ENCODE data around the gene TXNRD2. TPM values are rescaled to one million over a fixed set of nuclear protein-coding genes. Genes with fewer than 3 reads are reported as not detected.
A peak's percentile ranks its signal among the peaks of the same experiment; 100 is the strongest.

TXNRD2 gene
- total RNA-seq, 1 donor from 2014 or later, result 23.5 TPM

DNA sequence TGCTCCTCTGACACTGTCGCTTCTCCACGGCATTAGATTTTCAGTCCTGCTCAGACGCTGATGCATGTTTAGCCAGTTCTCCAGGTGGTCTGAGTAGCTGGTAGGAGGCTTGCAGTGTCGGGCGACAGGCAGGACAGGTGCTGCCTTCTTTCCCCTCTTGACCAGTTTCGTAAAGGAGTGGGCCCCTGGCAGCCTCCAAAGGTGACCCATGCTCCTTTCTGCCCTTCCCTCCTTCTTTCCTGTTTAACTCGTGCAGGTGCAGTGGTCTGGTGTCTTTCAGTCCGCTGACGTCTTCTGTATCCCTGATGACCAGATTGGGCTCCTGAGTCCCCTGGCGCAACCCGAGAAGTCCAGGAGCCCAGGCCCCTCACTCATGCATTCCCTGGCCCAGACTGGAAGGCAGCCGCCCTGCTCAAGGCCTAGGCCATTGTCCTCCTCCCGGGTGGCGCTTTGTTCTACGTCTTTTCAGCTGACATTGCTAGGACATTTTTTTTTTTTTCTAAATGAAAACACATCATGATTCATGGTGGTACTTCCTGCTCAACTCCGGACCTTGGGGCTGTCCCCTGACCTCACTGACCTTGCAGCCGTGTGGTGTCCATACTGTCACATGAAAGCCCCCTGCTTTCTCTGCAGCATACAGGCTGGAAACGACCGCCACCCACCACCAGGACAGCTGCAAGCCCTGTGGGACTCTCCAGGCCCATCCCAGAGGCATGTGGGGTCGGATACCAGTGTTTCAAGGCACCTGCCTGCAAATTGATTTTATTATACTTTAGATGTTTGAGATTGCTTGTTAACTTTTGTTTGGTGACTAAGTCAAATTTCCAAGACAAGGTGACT lies 25.5 kb upstream of the TXNRD2 start:
- no peaks in the 10 kb centered on the region for H3K4me1 Mint-ChIP-seq
- H3K27ac Mint-ChIP-seq, result no peak overlapping the region
- DNase-seq, result no peak
- H3K27me3 Mint-ChIP-seq, result no peaks in the 10 kb centered on the region
- intact Hi-C loops (cut with micrococcal nuclease), result loop anchor here (10.0 kb wide), 1 partner anchor 328 kb away; no protein-coding TSS in a partner anchor
- no peaks in the 10 kb centered on the region for H3K9me3 Mint-ChIP-seq
- no peak overlapping the region for H3K4me3 Mint-ChIP-seq
- peaks cover 11% of the 10 kb centered on the region for H3K36me3 Mint-ChIP-seq (ENCODE audit: low read depth)

GRCh38 chr22:19965771-19966709 lies 24.4 kb upstream of the TXNRD2 start:
- Mint-ChIP-seq H3K4me1 (no peaks in the 10 kb centered on the region), H3K27ac (no peak overlapping the region), H3K36me3 (ENCODE audit: low read depth) (peaks cover 11% of the 10 kb centered on the region), H3K9me3 (no peaks in the 10 kb centered on the region), H3K4me3 (no peak overlapping the region), H3K27me3 (no peaks in the 10 kb centered on the region)
- intact Hi-C loops (cut with micrococcal nuclease), result loop anchor here (10.0 kb wide), 1 partner anchor 329 kb away; no protein-coding TSS in a partner anchor
- DNase-seq, result no peak

DNA sequence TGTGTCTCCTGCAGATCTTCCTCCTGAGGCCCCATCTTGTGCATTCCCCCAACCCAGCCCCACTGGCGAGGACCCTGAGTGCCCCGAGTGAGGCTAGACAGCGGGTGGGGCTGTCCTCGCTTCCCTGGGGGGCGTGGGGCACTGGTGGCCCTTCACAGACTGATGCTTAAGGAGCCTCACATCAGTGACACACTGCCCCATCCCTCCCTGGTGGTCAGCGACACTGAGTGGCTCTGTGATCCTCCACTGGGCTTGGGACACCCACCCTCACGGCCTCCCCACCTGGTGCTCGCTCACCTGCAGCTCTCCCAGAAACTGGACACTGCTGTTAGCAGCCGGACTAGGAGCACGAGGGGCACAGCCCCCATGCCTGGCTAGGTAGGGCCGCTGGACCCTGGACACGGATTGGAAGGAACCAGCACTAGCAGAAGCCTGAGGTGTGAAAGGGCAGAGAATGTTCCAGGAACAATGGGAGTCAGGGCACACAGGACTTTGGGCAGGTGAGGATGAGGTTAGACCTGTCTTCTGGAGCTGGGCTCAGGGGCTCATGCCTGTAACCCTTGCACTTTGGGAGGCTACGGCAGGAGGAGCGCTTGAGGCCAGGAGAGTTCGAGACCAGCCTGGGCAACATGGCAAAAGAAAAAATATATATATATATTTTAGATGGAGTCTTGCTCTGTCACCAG lies 23.2 kb upstream of the TXNRD2 start:
- Mint-ChIP-seq H3K4me3 (no peak overlapping the region), H3K4me1 (peaks cover 2% of the 10 kb centered on the region)

GRCh38 chr22:19963863-19964642 lies 22.4 kb upstream of the TXNRD2 start:
- no peaks in the 10 kb centered on the region for H3K27me3 Mint-ChIP-seq
- H3K9me3 Mint-ChIP-seq, result no peaks in the 10 kb centered on the region
- intact Hi-C loops (cut with micrococcal nuclease), result loop anchor here (10.0 kb wide), 1 partner anchor 331 kb away; no protein-coding TSS in a partner anchor
- H3K27ac Mint-ChIP-seq, result no peak overlapping the region
- peaks cover 11% of the 10 kb centered on the region for H3K36me3 Mint-ChIP-seq (ENCODE audit: low read depth)
- DNase-seq, result no peak
- peaks cover 2% of the 10 kb centered on the region for H3K4me1 Mint-ChIP-seq
- no peak overlapping the region for H3K4me3 Mint-ChIP-seq

More for the DNA sequence above, 23.2 kb upstream of the TXNRD2 start:
- no peak for DNase-seq
- no peaks in the 10 kb centered on the region for H3K9me3 Mint-ChIP-seq
- intact Hi-C loops (cut with micrococcal nuclease), result loop anchor here (10.0 kb wide), 1 partner anchor 330 kb away; no protein-coding TSS in a partner anchor
- H3K27me3 Mint-ChIP-seq, result no peaks in the 10 kb centered on the region
- no peak overlapping the region for H3K27ac Mint-ChIP-seq
- peaks cover 11% of the 10 kb centered on the region for H3K36me3 Mint-ChIP-seq (ENCODE audit: low read depth)

DNA sequence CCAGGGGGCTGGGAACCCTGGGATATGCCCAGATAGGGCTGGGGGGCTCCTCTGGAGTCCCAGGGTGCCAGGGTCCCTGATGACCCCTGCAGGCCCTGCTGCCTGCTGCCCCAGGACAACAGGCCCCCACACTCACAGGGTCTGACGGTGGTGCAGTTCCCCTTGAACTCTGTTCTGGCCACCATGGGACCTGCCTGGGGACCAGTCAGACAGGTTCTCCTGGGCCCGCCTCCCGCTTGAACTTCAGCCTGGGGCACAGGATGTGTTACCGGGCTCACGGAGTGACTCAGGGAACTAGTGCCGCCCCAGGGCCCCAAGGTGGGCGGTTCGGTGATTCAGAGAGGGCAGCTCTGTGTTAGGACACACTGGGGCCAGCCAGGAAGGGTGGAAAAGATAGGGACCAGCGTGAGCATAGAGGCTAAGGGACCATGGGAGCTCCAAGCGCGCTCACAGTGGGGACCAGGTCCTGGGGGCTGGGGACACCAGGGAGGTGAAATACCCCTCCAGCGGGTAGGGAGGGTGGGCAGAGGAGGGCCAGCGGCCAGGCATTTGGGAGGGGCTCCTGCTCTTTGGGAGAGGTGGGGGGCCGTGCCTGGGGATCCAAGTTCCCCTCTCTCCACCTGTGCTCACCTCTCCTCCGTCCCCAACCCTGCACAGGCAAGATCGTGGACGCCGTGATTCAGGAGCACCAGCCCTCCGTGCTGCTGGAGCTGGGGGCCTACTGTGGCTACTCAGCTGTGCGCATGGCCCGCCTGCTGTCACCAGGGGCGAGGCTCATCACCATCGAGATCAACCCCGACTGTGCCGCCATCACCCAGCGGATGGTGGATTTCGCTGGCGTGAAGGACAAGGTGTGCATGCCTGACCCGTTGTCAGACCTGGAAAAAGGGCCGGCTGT lies 21.5 kb upstream of the TXNRD2 start:
- no peak overlapping the region for H3K27ac Mint-ChIP-seq
- H3K9me3 Mint-ChIP-seq, result no peaks in the 10 kb centered on the region
- DNase-seq, result no peak
- H3K36me3 Mint-ChIP-seq (ENCODE audit: low read depth), result peaks cover 11% of the 10 kb centered on the region
- no peaks in the 10 kb centered on the region for H3K27me3 Mint-ChIP-seq
- H3K4me3 Mint-ChIP-seq, result no peak overlapping the region
- intact Hi-C loops (cut with micrococcal nuclease), result loop anchor here (10.0 kb wide), 1 partner anchor 332 kb away; no protein-coding TSS in a partner anchor
- H3K4me1 Mint-ChIP-seq, result peaks cover 2% of the 10 kb centered on the region

DNA sequence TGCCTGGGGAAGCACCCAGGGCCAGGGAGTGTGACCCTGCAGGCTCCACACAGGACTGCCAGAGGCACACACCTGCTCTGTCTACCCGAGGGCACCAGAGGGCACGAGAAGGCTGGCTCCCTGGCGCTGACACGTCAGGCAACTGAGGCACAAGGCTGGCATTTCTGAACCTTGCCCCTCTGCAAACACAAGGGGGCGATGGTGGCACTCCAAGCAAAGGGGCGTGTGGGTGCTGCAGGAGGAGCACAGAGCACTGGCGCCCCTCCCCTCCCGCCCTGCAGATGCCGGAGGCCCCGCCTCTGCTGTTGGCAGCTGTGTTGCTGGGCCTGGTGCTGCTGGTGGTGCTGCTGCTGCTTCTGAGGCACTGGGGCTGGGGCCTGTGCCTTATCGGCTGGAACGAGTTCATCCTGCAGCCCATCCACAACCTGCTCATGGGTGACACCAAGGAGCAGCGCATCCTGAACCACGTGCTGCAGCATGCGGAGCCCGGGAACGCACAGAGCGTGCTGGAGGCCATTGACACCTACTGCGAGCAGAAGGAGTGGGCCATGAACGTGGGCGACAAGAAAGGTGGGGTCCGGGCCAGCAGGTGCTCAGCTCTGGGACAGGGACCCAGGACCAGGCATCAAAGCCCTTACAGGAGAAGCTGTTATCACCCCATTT lies 20.8 kb upstream of the TXNRD2 start:
- Mint-ChIP-seq H3K27ac (no peak overlapping the region), H3K36me3 (ENCODE audit: low read depth) (peaks cover 11% of the 10 kb centered on the region), H3K4me3 (no peak overlapping the region), H3K4me1 (peaks cover 2% of the 10 kb centered on the region), H3K27me3 (no peaks in the 10 kb centered on the region), H3K9me3 (no peaks in the 10 kb centered on the region)
- intact Hi-C loops (cut with micrococcal nuclease), result loop anchor here (10.0 kb wide), 1 partner anchor 332 kb away; no protein-coding TSS in a partner anchor
- peak; percentile 85 for DNase-seq

DNA sequence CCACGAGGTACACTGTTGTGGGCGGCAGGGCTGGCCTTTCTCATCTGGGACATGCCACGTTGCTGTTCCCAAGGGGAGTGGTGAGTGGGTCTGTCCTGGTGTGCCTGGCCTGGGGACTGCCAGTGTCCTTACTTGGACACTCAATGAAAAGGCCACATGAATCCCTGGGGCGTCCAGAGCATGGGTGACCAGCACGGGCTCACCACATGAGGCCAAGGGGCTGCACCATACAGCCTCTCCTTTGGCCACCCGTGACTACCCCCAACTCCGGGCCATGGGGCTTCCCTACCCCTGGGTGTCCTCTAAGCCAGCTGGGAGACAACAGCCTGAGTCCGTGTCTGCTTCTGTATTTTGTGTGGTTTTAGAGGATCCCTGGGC lies 20.2 kb upstream of the TXNRD2 start:
- intact Hi-C loops (cut with micrococcal nuclease), result loop anchor here (10.0 kb wide), 1 partner anchor 333 kb away; no protein-coding TSS in a partner anchor
- DNase-seq, result no peak
- Mint-ChIP-seq H3K4me3 (no peak overlapping the region), H3K27me3 (no peaks in the 10 kb centered on the region), H3K27ac (no peak overlapping the region), H3K4me1 (peaks cover 2% of the 10 kb centered on the region), H3K36me3 (ENCODE audit: low read depth) (peaks cover 6% of the 10 kb centered on the region), H3K9me3 (no peaks in the 10 kb centered on the region)

GRCh38 chr22:19961201-19961580 lies 19.6 kb upstream of the TXNRD2 start:
- intact Hi-C loops (cut with micrococcal nuclease), result loop anchor here (10.0 kb wide), 1 partner anchor 334 kb away; no protein-coding TSS in a partner anchor
- no peak overlapping the region for H3K4me3 Mint-ChIP-seq
- H3K9me3 Mint-ChIP-seq, result no peaks in the 10 kb centered on the region
- DNase-seq, result no peak
- peaks cover 3% of the 10 kb centered on the region for H3K36me3 Mint-ChIP-seq (ENCODE audit: low read depth)
- H3K4me1 Mint-ChIP-seq, result peaks cover 2% of the 10 kb centered on the region
- H3K27me3 Mint-ChIP-seq, result no peaks in the 10 kb centered on the region
- no peak overlapping the region for H3K27ac Mint-ChIP-seq

DNA sequence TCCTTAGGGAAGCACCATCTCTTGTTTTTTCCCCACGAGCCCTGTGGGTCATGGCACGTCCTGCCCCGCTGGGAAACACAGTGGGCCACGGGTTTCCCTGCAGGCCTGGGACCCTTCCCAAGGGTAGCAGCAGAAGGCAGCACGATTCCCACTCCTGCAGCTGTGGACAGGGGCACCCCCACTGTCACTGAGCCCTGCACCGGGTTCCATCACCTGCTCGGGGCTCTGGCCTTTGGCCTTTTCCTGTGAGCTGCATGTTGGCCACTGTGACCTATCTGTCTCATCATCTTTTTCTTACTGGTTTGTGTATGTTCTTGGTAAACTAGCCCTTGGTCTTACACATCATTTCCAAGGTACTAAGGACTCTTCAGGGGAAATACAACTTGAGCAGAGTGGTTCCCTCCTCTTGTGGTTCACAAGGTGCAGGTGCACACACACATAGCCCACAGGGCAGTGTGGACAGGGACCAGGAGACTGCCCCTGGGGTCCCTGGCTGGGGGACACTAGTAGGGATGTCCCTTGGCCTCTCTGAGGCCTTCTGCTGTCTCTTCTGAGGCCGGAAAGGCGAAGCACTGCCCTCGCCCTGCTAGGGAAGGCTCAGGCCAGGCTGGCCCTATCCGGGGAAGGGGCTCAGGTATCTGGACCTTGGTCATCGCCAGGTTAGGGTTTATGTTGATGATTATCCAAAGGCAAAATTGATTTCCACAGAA lies 19.0 kb upstream of the TXNRD2 start:
- Mint-ChIP-seq H3K4me3 (no peak overlapping the region), H3K27me3 (no peaks in the 10 kb centered on the region), H3K4me1 (peaks cover 4% of the 10 kb centered on the region), H3K27ac (peak overlapping the region; percentile 56), H3K36me3 (ENCODE audit: low read depth) (peaks cover 3% of the 10 kb centered on the region), H3K9me3 (no peaks in the 10 kb centered on the region)
- intact Hi-C loops (cut with micrococcal nuclease), result loop anchor here (10.0 kb wide), 1 partner anchor 334 kb away; no protein-coding TSS in a partner anchor
- no peak for DNase-seq

DNA sequence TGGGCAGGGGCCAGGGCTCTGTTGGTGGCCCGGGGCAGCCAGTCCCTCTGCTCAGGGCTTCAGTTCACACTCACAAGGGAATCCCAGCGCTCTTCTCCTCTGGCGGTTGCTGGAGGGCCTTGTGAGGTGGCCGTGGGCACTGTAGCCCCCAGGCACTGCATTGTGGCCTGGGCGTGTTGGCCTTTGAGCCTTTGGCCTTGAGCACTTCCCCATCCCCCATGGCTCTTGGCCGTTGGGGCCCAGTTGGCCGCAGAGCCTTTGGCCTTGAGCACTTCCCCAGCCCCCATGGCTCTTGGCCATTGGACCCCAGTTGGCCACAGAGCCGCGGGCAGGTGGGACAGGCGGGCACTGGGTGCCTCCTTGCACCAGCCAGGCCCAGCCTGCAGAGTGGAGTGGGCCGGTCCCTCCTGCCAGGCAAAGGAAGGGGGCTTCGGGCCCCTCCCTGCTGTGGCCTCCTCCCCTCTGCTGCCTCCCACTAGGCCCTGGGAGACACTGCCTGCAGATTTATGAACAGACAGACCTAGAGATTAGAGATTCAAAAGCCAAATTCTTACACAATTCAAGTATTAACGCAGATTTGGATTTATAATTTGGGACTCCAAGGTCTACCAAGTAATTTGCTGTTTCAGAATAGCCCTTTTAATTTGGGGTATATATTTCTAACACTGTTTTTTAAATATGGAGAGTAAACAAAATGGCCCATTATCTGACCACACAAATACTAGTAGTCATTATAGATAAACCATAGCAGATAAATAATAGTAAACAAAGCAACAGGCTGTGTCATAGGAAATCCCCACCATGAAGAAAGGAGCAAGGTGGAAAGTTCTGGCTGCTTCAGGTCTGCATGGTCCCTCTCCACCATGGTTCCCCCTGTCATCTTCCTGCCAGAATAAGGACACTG lies 18.2 kb upstream of the TXNRD2 start:
- Mint-ChIP-seq H3K27me3 (no peaks in the 10 kb centered on the region), H3K9me3 (no peaks in the 10 kb centered on the region), H3K4me1 (peaks cover 7% of the 10 kb centered on the region), H3K36me3 (ENCODE audit: low read depth) (peaks cover 2% of the 10 kb centered on the region), H3K27ac (peak overlapping the region; percentile 56), H3K4me3 (no peak overlapping the region)
- intact Hi-C loops (cut with micrococcal nuclease), result loop anchor here (10.0 kb wide), 1 partner anchor 335 kb away; no protein-coding TSS in a partner anchor
- DNase-seq, result no peak

All from activated CD4-positive, alpha-beta T cell treated with anti-CD3 and anti-CD28 coated beads, Interleukin-2, amount 10 ng/mL, durations not matched to agents 24 days and 14 days (primary cell).